Activated CD8-positive, alpha-beta memory T cell treated with anti-CD3 and anti-CD28 coated beads for 1 hour (primary cell): ENCODE measurements around the gene C3orf70.

ENCODE experiments used
- DNase-seq, 2 donors: peaks; one replicate each; pipeline ENCODE4 v3.0.0-alpha.2; 2020; ENCODE audit warnings: low read depth in 1 of 2; ENCODE audit errors: extremely low read depth in 1 of 2

C3orf70 gene, protein sequence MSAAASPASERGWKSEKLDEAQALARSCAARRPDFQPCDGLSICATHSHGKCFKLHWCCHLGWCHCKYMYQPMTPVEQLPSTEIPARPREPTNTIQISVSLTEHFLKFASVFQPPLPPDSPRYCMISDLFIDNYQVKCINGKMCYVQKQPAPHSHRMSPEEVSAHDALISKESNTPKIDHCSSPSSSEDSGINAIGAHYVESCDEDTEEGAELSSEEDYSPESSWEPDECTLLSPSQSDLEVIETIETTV

DNA sequence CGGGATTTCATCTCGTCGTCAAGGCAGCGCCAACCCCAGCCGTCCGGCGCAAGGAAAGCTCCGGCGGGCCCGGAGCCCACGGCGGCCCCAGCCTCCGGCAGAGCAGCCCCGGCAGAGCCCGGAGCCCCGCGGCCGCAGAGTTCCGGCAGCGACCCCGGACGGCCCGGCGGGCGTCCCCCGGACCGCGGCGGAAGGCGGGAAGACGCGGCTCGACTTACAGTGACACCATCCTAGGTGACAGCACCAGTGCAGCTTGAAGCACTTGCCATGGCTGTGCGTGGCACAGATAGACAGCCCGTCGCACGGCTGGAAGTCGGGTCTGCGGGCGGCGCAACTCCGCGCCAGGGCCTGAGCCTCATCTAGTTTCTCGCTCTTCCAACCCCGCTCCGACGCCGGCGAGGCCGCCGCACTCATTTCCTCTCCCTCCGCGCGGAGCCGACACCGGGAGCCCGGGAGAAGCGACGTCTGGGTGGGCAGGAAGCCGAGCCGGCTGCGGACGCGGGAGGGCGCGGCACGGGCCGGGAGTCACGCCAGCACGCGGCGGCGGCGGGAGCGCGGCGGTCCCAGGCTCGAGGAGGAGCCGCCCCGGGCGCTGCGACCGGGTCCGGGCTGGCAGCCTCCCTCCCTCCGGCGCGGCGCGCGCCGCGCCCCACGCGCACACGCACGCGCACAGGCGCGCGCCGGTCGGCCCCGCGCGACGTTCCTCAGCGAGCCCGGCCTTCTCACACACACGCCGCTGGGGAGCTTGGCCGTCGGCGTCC, at the start of gene C3orf70:
TSS of gene C3orf70 (minus strand) at position 651 of the 761 bp plus-strand sequence. CDS start at position 414, 237 bp downstream.
- no peak for DNase-seq

DNA sequence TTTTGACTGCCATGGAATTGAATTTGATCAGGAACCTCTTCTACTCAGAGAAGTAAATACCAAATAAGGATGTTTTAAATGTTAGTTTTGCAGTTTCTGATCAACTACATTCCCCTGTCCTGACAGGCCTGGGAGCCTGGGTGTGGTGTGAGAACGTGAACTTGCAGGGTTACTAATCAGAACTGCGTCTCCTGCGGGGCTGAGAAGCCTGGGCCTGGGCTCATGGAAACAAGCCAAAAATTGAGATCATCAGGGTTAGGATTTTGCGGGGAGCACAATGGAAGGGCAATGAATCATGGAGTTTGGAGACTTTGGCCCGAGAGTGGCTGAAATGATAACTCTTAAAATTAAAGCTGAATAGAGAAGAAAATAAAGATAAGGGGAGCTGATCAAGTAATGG, 47.8 kb upstream of the C3orf70 start:
- DNase-seq = no peak

DNA sequence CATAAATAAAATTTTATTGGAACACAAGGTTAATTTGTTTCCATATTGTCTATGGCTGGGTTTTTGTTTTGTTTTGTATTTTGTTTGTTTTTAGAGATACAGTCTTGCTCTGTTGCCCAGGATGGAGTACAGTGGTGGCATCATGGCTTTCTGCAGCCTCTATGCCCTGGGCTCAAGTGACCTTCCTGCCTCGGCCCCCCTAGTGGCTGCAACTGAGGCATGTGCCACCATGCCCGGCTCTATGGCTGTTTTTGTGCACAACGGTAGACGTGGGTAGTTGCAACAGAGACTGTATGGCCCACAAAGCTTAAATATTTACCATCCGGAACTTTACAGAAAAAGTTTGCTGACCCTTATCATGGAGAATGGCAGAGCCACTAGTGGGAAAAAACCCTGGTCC, 46.8 kb upstream of the C3orf70 start:
- DNase-seq = no peak

DNA sequence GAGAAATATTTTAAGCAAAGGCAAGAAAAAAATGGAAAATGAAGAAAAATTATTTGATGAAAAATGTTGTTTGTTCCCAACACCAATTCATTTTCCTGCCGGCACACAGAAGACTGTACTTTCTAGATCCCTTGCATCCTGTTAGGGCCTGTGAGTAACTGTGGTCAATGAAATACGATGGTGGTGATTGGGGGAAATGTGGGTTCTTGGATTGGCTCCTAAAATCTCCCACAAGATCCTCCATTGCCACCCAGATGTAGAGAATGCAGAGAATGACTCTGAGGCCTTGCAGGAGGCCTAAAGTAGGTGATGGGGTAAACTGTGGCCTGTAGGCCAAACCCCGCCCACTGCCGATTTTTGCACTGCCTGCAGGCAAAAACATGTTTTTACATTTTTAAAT, 46.3 kb upstream of the C3orf70 start:
- DNase-seq = no peak

DNA sequence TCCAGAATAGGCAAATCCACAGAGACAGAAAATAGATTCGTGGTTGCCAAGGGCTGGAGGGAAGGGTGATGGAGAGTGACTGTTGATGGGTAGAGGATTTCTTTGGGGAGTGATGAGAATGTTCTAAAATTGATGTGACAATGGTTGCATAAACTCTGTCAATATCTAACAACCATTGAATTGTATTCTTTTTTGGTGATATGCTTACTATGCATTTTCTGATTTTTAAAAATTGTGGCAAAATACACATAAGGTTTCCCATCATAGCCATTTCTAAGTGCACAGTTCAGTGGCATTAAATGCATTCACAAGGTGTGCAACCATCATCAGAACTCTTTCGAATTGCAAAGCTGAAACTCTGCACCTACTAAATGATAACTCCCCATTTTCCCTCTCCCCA, 44.2 kb upstream of the C3orf70 start:
- no peak for DNase-seq

DNA sequence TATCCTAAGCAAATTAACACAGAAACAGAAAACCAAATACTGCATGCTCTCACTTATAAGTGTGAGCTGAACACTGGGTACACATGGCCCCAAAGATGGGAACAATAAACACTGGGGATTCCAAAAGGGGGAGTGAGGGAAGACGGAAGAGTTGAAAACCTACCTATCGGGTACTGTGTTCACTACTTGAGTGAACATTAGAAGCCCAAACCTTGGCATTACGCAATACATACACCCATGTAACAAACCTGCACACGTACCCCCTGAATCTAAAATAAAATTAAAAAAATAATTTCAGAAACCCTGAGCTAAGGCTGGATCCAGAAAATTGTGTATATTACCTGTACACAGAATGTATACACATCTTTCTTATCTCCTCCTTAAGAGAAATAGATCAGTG, 42.8 kb upstream of the C3orf70 start:
- no peak for DNase-seq

DNA sequence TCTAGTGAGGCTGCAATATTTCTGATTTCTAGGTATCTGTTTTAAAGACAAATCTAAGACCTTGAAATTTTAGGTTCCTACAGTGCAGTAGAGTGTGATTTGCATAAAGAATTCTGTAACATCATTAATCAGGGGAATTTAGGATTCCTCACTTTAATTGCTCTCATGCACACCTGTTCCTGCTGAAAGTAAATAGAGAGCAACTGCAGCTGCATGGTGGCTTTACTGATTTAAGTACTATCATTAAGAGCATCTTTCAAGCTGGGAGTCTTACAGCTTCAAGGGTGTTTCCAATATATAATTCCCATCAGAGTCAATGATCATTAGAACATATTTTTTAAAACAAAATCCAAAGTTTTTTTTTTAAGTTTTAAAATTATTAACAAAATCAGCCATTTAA, 36.0 kb upstream of the C3orf70 start:
- no peak for DNase-seq

DNA sequence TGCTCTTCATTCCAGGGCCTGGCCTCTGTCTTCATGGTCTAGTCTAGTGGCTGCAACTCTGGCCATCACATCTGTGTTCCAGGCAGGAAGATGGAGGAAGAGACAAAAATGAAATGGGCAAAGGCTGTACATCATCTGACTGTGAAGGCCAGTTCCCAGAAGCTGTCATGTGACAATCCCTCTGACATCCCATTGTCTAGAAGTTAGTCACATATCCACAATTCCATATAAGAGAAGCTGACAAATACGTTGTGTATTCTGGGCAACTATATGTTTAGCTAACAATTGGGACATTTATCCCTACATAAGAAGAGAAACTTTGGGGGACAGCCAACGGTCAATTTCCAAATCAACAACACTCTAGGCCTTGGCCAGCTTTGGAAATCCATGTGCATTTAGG, 34.5 kb upstream of the C3orf70 start:
- DNase-seq = no peak

DNA sequence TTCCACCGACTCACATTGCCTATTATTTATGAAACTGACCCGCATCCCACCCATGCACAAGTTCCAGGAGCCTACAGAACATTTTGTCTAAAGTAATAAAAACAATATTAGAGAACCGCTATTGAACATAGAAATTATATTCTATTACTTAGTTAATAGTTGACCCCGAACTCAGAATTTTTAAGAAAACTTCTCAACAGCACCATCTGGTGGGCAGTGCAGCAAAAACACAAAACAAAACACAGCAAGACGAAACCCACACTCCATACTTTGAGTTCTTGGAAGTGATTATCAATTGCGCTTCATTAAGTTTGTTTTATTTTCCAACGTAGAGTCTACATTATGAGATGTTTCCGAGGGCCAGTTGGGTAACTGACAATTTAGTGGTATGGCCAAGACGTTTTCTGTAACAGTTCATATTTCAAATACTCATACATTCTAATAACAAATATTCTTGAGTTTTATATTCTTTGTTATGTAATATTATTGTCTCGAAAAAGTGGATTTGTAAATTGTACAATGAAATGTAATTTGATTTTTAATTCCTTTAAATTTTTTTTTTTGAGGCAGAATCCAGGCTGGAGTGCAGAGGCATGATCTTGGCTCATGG, 24.0 kb upstream of the C3orf70 start:
- DNase-seq = no peak

DNA sequence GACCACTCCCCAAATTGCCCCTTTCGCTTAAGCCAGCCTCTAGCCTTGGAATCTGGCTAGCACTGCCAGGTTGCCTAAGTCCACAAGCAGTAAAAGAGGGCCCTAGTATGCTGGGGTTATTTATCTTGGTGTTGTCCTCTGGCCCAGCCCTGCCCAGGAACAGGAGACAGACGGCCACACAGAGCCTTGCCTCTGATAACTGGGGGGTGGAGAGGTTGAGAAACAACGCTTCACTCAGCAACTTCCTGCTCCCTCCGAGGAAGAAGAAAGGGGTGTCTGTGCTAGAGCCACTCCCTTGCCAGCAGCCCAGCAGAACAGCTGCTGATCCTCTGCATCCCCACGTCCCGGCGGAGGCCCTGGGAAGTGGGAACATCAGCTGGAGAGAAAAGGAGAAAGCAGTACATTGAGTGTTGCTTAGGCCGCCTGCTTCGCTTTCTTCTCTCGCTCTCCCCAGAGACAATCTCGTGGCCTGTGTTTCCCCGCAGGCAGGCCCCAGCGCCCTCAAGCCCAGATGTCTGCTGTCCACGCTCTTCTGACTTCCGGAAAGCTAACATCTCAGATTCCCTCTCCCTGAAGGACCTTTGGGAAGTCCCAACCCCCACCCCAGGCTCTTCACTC, 22.6 kb upstream of the C3orf70 start:
- DNase-seq = no peak

DNA sequence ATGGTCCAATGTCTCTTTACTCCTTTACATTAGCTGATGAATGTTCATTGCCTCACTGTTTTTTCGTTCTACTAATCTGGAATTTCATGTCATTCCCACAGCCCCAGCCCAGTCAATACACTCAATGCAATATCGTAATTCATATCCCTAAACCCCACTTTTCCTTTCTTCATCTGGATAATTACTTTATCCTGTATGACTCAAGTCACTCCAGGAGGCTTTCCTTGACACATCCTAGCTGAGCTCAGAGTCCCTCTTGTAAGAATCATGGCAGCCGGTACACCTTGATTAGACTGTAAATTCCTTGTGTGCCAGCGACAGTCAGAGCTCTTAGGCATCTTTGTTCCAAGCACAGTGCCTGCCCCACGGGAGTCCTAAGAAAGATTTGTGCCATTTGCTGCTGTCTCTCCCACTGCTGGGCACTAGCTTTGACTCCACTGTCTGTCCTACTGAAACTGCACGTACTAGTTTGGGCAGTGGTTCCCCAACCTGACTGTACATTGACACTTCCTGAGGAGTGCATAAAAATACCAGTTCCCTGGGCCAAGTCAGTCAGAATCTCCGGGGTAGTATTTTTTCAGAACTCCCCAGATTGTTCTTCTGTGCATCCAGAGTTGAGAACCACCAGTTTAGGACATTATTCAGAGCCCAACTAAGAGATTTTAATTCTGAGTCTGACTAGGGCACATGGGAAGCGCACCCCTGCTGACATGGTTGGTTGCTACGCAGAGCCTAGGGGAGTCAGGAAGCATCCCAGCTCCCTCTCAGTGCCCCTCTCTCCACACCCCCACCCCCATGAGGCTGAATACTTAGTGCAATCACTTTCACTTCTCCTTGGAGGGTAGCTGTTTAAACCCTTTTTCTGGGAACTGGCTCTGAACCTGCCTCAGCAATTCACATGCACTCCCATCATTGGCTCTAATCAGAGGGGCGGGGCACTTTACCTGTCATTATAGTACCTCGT, 19.5 kb upstream of the C3orf70 start:
- DNase-seq = no peak

DNA sequence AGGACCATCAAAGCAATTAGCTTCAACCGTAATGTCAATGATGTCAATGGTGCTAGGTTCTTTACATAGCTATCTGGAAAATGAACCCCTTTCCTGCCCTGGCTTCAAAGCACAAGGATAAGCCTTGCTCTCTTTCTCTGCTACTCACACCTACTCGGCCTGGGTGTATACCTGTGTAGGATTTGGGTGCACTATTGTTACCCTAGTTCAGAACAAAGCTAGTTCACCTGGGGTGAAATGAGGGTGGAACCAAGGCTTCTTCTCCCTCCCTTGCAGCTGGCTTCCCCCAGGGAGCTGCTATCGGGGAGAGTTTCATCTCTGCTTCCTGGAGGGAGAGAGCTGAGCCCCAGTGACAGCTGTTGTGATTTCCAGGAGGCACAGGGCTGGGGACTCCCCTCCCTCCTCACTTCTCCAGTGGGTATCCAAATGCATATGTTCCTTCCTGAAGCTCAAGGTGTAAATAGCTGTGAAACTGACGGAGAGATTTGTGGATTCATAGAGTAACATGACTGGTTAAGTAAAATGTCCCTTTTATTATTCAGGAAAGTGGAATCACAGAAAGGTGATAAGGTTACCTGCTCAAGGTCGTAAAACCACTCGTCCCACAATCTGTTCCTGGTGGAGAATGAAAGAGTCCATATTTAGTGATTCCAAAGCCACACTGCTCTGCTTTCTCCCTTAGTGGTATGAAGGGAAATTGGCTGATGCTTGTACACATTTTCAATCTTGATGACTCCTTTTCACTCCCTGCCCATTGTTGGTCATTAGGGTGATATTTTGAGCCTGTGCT, 11.8 kb upstream of the C3orf70 start:
- no peak for DNase-seq

DNA sequence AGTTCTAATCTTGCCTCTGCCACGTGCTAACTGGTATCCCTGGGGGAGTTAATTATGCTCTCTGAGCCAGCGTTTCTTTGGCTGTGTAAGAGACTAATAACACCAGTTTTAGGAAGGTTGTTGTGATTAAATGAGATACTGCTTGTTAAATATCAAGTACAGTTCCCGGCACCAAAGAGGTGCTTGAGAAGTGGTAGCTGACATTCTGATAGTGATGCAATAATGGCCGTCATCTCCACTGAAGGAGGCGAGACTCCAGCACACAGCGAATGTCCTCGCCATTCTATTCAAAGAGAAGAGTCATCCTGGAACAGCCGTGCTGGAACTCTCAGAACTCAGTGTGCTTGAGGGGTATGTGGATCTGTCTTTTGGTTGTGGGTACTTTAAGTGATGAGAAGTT, 9.8 kb upstream of the C3orf70 start:
- DNase-seq = no peak

DNA sequence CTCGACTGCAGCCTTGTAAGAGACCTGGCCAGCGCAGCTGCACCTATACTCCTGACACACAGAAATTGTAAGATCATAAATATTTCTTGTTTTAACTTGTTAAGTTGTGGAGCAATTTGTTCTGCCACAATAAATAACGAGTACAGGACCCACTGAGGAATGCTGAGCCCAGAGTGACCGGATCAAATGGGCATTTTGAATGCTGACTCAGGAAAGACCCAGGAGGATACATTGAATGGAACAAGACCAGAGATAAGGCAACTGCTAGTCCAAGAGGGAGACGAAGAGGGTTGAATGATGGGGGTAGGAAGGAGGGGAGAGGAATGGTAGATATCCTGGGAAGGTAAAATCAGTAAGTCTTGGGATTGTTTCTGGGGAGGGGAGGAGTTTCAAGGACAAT, 8.9 kb upstream of the C3orf70 start:
- no peak for DNase-seq

DNA sequence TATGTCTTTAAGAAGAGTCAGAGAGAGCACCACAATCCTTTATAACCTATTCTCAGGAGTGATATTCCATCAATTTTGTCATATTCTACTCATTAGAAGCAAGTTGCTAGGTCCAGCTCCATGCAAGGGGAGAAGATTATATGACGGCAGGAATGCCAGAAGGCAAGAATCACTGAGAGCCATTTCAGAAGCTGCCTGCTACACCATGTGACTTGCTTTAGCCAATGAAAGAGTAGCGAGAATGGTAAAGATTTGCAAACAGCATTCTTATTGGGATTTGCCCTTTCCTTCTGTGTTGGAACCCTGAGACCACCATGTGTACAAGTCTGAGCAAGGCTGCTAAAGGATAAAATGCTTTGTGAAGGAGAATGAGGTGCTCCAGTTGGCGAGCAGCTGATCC, 4.5 kb upstream of the C3orf70 start:
- DNase-seq = no peak

DNA sequence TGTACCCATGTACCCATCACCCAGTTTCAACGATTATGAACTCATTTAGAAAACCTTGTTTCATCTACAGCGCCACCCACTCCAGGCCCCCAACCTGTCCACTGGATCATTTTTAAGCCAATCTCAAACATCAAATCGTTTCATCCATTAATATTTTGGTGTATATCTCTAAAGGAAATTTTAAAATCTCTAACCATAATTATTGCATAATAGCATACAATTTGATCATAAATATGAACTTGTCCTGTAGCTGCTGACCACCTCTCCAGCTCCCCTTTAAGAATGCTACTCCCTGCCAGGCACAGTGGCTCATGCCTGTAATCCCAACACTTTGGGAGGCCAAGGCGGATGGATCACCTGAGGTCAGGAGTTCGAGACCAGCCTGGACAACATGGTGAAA, 2.8 kb upstream of the C3orf70 start:
- DNase-seq = no peak

DNA sequence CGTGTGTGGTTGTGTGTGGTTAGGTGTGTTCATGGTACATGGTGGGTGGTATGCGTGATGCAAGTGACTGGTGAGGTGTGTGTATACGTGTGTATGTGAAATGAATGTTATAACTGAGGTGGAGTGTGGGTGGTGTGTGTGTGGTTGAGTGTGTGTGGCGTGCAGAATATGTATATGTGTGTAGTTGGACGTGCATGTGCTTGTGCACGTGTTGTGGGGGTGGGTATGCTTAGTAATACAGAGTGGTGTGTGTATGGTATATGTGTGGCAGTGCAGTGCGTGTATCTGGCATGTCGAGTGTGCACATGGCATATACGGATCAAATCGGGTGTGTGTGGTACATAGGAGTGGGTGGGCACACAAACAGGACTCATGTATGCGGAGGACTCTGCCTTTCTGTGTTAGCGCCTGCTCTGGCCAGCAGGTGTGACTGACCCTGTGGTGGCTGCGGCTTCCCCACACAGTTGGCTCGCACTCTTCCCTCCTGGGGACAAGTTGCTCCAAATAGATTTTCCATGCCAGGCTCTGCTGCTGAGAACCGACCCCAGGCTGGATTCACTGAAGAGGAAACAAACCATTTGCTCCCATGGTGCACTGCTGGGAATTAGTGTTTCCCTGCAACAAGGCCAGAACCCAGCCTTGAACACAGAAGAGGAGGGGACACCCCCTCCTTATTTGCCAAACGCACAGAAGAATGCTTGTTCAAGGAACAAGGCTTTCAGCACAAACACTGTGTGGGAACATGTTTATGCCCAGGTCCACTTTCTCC, 1.2 kb upstream of the C3orf70 start:
- no peak for DNase-seq

DNA sequence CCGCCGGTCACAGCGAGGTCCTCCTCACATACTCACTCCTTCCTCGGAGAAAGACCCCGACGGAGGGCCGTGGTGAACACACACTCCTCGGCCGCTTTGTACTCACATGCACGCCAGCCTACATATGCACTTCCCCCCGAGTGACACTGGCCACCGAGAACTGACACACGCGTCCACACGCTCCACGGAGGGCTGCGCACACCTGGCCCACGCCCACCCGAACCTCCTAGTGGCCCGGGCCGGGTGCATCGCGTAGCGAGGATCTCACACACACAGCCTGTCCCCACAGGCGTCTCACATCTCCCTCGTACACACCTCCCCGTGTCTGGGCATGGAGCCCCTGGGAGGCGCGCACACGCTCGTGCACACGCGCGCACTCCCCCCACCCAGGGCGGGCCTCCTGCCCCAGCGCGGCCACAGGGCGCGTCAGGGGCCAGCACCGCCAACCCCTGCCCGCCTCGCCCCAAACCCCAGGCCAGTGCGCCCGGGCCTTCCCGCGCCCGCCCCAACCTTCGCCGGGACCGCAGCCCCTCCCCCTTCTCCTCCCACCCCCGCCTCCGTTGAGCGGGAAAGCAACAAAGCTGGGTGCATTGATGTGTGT, 411 bp upstream of the C3orf70 start:
- no peak for DNase-seq

DNA sequence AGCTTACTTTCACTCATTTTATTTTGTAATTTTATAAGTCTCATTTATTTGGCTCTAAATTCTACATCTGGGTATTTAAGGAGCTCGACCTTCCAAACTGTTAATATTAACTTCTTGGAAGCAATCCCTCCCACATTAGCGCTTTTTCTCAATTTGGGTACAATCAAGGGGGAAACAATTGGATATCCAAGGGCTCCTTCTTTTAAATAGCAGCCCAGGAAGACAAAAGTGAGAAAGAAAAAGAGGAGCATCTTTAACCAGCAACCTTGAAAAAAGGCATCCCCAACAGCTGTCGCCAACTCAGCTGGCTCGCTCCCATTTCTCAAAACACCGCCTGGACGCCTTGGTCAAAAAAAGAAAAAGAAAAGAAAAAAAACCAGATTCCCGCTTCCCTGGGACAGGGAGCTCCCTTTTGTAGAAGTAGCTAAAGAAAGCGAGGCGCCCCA, 873 bp downstream of the C3orf70 start:
- DNase-seq = no peak
